NCI-H774 (cell line): Measurements from ENCODE around the gene MRPL38.
"Not testable (repeated sequence)": the region's sequence is repeated elsewhere in the genome, so short reads cannot be mapped to it uniquely, and the experiment has no call there.

Experiments
- DNase-seq: peaks from one replicate; lab custom pipeline; 2025; lab: John Stamatoyannopoulos, UW

The MRPL38 gene

GRCh38 chr17:75896415-75897159 is 8.1 kb downstream of the MRPL38 start, which contains the start of gene TRIM65:
TSS of gene TRIM65 (minus strand) at chr17:75896951. CDS start at chr17:75896937, 14 bp downstream.
- peak; percentile 75 for DNase-seq

DNA sequence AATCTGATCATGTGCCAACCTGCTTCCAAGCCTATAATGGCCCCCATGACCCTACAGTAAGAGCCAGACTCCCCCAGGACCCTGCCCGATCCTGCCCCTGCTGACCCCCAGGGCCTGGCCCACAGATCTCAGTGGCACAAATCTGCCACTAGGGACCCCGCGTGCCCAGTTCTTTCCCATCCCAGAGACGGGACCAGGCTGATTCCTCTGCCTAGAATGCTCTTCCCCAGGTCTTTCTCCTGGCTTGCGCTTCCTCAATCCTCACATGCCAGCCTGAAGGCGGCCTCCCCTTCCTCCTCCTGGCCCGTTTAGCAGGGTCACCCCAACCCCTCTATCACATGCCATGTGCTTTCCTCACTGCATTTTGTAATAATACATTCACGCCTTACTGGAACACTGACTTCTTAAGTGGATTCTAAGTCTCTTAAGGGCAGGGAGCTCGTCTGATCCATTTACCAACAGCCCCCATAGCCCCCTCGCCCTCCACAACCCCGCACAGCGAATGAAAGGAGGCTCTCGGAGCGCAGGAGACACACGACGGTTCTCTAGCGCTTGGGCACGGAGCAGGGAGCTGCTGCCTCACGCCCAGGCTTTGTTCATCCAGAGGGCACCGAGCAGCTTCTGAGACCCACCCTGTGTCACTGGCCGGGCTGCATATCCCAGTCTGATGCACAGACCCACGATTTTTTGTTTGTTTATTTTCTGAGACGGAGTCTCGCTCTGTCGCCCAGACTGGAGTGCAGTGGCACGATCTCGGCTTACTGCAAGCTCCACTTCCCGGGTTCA is 9.1 kb downstream of the MRPL38 start:
- no peak for DNase-seq

DNA sequence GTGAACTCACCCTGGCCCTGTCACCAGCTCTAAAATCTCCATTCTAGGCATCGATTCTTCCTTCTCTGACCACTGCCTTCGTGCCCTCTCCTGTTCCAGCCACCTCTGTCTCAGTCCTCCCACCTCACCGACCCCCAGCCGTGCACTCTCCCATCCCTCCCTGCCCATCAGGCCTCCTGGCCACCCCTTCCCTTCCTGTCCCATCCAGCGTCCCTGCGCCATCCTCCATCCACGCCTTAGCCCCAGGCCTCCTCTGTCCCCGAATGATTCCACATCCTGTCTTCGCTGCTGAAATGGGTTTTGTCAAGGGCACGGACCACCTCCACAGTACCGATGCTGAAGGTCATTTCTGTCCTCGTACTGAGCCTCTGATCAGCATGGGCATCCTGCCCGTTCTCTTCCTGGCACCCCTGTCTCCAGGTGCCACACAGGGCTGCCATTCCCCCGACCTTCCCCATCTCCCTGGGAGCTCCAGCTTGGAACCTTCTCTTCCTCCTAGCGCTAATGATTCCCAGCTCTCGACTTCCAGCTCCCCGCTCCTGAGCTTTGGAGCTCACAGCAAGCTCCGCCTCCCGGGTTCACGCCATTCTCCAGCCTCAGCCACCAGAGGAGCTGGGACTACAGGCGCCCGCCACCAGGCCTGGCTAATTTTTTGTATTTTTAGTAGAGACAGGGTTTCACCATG is 10.5 kb downstream of the MRPL38 start:
- no peak for DNase-seq

GRCh38 chr17:75893305-75894048 is 11.2 kb downstream of the MRPL38 start:
- DNase-seq, result no peak

DNA sequence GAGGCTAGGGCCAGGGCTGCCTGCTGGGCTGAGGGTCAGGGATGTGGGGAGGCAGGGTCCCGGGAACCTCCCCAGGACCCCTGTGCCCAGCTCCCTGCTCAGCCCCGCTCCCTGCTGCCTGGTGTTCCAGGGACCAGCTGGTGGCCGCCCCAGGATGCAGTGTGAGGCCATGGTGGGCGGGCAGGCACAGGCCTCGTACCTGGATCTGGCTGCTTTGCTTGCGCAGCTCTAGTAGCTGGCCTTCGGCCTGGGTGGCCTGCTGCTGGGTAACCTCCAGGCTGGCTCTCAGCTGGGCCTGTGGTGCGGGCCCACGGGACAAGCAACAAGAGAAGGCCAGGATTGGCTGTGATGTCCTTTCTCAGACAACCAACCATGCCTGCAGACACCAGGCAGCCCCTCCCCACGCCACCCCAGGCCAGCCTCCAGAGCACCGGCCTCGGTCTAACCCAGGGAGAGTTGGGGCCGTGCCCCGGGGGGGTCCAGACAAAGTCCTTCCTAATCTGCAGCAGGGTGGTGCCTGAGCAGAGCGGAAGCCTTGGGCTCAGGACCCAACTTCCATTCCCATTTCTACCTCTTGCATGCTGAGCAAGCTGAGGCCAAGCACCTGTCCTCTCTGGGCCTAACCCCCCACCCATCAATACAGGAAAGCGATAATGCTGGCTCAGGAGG is 12.0 kb downstream of the MRPL38 start:
- DNase-seq, result no peak

DNA sequence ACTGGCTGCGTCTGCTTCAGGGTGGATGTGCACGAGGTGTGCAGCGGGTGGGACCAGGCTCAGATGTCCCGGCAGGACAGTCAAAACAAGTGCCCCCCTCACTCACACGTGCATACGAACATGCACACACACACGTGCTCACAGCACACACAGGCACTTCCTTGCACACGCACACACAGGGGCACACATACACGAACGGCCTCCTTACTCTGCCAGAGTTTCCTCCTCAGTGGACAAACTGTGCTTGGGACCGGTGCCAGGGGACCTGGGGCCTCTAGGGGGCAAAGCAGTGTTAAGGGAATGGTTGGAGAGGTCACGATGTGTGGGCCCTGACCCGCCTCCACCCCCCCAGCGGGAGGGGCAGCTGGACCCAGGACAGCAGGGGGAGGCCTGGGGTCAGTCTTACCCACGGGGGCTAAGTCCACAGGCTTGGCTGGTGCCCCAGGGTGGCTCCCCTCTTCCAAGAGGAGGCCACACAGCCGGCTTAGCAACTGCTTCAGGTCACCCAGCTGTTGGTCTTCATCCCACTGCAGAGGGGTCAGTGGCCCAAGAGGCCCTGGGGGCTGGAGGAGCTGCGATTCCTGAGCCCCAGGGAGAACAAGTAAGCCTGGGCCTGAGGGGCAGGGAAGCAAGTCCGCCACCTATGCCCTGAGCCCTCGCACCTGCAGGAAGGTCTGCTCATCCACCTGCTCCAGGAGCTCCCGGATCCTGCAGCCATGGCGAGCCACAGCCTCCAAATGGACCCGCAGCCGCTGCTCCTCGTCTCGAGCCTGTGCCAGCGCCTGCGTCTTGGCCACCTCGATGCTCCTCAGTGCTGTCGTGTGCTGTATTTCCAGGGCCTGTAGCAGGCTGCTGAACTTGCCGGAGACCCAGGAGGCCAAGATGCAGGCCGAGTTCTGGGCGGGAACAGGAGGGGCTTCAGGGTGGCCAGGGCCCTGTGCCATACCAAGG is 12.8 kb downstream of the MRPL38 start:
- no peak for DNase-seq

- DNase-seq, result no peak
Measured at GRCh38 chr17:75891022-75891604, 13.6 kb downstream of the MRPL38 start.

- no peak for DNase-seq
Measured at GRCh38 chr17:75889454-75889853, 15.2 kb downstream of the MRPL38 start.

GRCh38 chr17:75888484-75888883 is 16.2 kb downstream of the MRPL38 start:
- no peak for DNase-seq

DNA sequence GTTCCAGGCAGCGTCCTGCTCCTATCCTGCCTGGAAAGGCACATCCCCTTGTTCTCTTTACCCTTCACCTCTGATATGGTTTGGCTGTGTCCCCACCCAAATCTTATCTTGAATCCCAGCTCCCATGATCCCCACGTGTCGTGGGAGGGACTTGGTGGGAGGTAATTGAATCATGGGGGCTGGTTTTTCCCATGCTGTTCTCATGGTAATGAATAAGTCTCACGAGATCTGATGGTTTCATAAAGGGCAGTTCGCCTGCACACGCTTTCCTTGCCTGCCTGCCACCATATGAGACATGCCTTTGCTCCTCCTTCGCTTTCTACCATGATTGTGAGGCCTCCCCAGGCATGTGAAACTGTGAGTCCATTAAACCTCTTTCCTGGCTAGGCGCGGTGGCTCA is 18.8 kb downstream of the MRPL38 start:
- not testable (repeated sequence) for DNase-seq

GRCh38 chr17:75885431-75885830 is 19.3 kb downstream of the MRPL38 start:
- DNase-seq, result no peak

DNA sequence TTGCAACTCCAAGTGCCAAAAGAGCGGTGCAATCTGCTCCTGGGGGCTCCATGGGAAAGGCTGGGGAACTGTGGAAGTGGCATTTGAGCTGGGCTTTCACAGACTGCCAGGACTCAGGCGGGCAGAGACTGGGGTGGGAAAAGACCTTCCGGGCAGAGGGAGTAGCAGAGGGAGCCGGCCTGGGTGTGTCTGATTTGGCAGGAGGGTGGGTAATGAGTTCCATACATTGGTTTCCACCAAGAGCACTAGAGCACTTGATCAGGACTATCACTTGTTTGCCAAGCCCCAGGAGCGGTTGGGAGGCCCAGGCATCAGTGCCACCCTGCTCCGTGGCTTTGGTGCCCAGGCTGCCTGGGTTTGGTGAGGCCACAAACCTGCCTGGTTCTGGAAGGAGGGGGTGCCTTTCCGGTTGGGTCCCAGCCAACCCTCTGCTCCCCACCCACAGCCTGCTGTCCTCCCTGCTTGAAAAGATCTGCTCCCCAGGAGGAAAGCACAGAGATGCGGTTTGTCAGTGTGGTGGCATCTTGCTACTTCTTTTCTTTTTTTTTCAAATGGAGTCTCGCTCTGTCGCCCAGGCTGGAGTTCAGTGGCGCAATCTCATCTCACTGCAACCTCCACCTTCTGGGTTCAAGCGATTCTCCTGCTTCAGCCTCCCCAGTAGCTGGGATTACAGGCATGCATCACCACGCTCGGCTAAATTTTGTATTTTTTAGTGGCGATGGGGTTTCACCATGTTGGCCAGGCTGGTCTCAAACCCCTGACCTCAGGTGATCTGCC is 22.8 kb downstream of the MRPL38 start:
- DNase-seq, result no peak

- no peak for DNase-seq
Measured at GRCh38 chr17:75880266-75880665, 24.4 kb downstream of the MRPL38 start.

DNA sequence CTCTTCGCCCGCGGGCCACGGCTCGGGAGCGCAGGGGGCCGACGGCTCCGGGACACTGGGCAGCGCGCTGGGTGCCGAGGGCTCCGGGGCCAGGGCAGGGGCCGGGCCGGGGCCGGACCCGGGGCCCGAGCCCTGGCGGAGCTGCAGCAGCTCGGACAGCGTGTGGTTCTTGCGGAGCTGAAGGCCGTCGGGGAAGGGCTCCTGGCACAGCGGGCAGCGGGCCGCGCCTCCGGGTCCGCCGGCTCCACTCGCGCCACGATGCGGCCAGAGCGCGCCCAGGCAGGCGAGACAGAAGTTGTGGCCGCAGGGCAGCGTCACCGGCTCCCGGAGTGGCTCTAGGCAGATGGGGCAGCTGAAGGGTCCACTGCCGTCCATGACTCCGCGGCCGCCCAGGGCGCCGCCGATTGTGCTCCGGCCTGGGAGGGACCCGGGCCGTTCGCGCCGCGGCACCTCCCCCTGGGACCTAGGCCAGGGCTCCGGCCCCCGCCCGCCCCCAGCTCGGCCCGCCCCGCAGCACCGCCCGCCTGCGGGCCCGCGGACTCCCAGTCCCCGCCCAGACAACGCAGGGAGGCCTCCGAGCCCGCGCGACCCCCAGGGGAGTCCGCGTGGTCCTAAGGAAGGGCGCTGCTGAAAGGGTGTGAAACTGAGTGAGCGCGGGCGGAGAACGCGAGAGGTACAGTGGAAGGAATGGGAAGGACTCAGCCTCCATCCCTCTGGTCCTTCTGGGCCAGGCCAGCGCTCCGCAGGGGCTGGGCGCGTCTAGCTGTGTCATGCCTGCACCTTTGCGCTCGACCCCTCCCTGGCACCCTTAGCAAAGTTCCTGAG is 26.3 kb downstream of the MRPL38 start, which contains the start of gene TRIM47:
Gene TRIM47, minus strand, starts transcription at position 408 of the 825 bp plus-strand sequence. Its CDS starts 33 bp downstream, at position 375.
- DNase-seq, result peak; percentile 58

DNA sequence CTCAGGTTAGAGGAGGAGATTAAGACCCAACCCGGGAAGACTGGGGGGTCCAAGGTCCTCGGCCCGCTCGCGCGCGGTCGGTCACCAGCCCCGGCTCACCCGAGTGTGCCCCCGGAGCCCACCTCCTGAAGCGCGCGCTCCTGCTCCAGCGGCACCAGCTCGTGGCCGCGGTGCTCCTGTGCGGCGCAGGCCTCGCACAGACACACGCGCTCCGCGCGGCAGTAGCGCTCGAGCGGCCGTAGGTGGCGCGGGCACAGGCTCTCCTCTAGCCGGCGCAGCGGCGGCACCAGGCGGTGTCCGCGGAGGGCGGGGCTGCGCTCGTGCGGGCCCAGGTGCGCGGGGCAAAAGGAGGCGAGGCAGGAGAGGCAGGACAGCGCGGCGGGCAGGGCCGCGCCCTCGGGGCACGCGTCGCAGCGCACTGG is 26.9 kb downstream of the MRPL38 start:
- DNase-seq, result peak; percentile 75

DNA sequence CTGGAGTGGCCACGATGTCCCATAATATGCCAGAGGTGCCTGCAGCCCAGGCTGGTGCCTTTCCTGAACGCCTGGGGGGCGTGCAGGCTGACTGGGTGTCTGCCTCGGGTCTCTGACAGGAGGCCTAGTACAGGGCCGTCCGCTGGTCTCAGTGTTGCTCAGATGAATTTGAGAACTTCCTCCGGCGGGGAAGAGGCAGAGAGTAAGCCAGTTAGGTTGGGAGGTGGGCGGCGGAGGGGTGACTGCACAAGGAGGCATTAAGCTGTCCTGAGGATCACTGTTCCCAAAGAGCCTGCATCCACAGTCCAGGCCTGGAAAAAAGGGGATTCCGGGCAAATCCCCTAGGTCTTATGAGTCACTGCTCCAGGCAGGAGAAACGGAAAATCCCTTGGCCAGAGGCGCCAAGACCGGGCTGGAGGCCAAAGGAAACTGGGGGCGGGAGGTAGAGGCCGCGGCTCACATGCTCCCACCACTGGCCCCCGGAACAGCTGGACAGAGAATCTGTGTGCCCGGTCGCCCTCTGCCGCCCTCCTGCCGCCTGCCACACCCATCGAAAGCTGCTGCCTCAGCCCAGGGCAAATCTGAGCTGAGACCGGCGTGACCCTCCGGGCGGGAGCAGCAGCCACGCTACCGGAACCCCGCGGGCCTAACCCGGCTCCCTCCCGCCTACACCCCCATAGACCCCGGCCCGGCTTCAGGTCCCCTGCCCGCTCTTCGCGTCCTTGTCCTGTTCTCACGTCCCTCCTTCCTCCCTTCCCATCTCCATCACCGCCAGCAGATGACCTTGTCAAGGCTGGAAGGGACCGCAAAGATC is 27.5 kb downstream of the MRPL38 start:
- no peak for DNase-seq
